Panc1 (cell line): ENCODE measurements around the gene HUNK.

Experiments used
- CTCF ChIP-seq: fragments of 450-650 bp; IDR thresholded peaks from 2 replicates; pipeline ENCODE4 v1.5.1; 2017; ENCODE audit warnings: mild to moderate bottlenecking
- POLR2AphosphoS5 ChIP-seq: IDR thresholded peaks from 2 replicates; pipeline ENCODE4 v1.6.1; 2012; ENCODE audit warnings: mild to moderate bottlenecking, low read depth, low read length, moderate library complexity
- REST ChIP-seq, 2 experiments: IDR thresholded peaks; 2 replicates each; pipeline ENCODE4 v1.6.1; 2011 to 2012; ENCODE audit warnings: low read depth in 2 of 2, control low read depth in 1 of 2, low read length in 1 of 2, mild to moderate bottlenecking in 1 of 2, moderate library complexity in 1 of 2; ENCODE audit not compliant: insufficient read depth in 1 of 2
- SIN3A ChIP-seq: IDR thresholded peaks from 2 replicates; pipeline ENCODE4 v1.6.1; 2012; ENCODE audit warnings: low read depth, mild to moderate bottlenecking, low read length, moderate library complexity, borderline replicate concordance; ENCODE audit not compliant: insufficient read depth
- TCF7L2 ChIP-seq: IDR thresholded peaks from 2 replicates; pipeline ENCODE4 v1.6.1; 2011; ENCODE audit warnings: mild to moderate bottlenecking, low read depth, low read length, inconsistent platforms

GRCh38 chr21:32009263-32009662 is 136.4 kb downstream of the HUNK start:
- TF ChIP-seq TCF7L2 (no peak), CTCF (no peak), REST (IDR thresholded peaks at IDR 0.05; ENCODE audit: insufficient read depth in 1 of 2, low read depth in 2 of 2, low read length in 1 of 2) (no peak), SIN3A (no peak), POLR2AphosphoS5 (no peak)
